ENCODE measurements around the gene WDR82.
A peak's percentile ranks its signal among the peaks of the same experiment; 100 is the strongest.

Gene WDR82

DNA sequence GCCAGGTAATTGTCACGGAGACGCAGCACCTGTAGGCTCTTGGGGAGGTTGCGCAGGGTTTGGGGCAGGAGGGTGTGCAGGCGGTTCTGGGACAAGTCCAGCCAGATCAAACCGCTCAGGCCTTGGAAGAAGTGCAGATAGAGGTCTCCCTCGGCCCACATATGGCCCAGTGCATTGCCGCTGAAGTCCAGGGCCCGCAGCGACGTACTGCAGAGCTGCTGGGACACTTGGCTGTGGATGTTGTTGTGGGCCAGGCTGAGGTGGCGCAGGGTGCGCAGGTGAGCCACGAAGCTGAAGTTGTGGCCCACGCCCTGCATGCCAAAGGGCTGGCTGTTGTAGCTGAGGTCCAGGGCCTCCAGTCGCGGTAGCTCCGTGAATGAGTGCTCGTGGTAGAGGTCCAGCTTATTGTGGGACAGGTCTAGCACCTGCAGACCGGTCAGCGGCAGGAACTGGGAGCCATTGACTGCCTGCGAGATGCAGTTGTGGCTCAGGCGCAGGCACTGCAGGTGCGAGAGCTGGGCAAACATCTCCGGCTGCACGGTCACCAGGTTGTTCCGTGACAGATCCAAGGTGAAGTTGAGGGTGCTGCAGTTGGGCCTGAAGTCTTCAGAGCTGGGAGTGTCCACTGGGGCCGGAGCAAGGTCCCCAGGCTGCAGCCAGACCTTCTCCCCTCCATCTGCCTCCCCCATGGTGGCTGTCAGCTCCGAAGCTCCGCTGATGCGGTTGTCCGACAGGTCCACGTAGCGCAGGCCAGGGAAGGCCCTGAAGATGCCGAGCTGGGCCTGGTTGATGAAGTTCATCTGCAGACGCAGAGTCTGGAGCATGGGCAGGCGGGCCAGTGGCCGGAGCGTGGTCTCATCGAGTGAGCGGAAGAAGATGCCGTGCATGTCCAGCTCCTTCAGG lies 55.9 kb downstream of the WDR82 start:
- DNase-seq (ENCODE audit: low read depth): no peak

DNA sequence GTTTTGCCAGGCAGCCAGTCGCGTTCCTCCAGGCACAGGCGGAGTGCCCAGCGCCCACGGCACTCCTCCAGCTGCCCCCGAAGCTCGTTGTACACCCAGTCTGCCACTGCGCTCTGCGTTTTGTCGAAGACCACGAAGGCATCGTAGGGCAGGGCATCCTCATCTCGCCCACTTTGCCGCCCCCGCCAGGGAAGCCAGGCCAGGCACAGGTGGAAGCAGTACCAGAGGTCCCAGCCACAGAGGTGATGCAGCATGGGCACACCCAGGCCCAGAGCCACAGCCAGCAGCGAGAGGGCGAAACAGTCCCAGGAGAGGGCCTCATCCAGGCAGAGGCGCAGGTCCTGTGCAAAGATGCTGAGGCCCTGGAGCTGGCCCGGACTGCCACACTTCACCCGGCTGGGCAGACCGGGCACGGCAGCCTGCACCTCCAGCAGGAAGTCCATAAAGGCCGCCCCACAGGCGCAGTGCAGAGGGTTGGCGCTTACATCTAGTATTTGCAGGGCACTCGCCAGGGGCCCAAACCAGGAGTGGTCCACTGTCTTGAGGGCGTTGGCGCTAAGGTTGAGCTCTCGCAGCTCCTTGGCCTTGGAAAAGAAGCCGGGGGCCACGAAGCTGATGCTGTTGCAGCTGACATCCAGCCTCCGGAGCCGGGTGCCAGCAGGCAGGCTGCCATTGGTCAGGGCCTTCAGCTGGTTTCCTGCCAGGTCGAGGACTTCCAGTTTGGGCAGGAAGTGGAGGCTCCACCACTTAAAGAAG lies 56.7 kb downstream of the WDR82 start:
- no peak for DNase-seq (ENCODE audit: low read depth)

- no peak for DNase-seq (ENCODE audit: low read depth)
Measured at GRCh38 chr3:52221141-52221562, 57.3 kb downstream of the WDR82 start.

GRCh38 chr3:52220380-52221026 lies 57.9 kb downstream of the WDR82 start:
- DNase-seq (ENCODE audit: low read depth): peak; percentile 88

- DNase-seq (ENCODE audit: low read depth): no peak
Measured at GRCh38 chr3:52218937-52219650, 59.4 kb downstream of the WDR82 start.

DNA sequence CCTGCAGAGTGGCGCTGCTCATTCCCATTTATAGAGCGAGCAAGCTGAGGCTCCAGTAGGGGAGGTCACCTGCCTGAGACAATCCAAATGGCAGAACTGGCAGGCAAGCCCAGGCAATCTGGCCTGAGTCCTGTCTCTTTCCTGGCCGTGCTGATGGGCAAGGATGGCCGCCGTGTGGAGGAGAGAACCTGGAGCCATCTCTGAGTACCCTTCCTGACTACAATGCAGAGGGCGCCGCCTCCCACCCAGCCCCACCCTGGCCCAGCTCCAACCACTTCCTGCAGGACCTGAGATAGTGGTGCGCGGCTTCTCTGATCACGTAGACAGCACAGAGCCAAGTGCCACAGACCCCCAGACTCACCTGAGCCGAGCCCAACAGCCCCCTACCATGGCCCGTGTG lies 60.0 kb downstream of the WDR82 start:
- no peak for DNase-seq (ENCODE audit: low read depth)

GRCh38 chr3:52218026-52218425 lies 60.4 kb downstream of the WDR82 start:
- no peak for DNase-seq (ENCODE audit: low read depth)

GRCh38 chr3:52217409-52217805 lies 61.0 kb downstream of the WDR82 start:
- no peak for DNase-seq (ENCODE audit: low read depth)

- no peak for DNase-seq (ENCODE audit: low read depth)
Measured at GRCh38 chr3:52216585-52217408, 61.7 kb downstream of the WDR82 start.

DNA sequence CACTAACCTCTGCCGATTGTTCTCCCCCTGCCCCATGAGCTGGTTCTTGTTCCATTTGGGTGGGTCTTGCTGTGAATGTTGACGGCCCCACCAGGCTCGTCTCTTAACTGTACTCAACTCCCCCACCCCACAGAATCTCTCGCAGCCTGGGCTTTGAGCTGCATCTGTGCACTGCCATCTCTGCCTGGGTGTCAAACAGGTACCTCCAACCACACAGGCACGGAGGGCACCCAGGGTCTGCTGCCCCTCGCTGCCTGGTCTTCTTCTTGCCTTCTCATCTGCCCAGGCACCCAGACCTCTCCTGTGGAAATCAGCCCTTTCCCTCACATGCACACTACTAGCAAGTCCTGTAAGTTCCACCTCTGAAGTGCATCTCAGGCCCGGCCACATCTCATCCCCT lies 63.1 kb downstream of the WDR82 start:
- DNase-seq (ENCODE audit: low read depth): no peak

GRCh38 chr3:52213901-52214300 lies 64.5 kb downstream of the WDR82 start:
- DNase-seq (ENCODE audit: low read depth): no peak

DNA sequence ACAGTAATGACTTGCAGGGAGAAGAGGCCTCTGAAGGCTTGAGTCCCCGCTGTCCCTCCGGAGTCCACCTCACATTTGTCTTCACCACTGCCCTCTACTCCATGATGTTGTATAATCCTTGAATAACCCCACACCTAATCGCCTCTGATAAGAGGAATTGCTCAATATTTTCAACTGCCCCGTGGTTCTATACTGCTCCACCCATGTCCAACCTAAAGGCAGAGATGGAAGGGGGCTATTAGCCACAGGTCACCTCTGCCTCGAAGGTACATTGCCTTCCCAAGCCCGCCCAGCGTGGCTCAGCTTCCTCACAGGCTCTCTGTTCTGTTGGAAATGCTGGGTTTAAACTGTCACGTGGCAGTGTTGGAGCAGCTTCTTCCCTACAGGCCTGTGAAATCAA lies 65.4 kb downstream of the WDR82 start:
- DNase-seq (ENCODE audit: low read depth): no peak

- no peak for DNase-seq (ENCODE audit: low read depth)
Measured at GRCh38 chr3:52211268-52211891, 67.1 kb downstream of the WDR82 start.

GRCh38 chr3:52210550-52211046 lies 67.9 kb downstream of the WDR82 start:
- no peak for DNase-seq (ENCODE audit: low read depth)

DNA sequence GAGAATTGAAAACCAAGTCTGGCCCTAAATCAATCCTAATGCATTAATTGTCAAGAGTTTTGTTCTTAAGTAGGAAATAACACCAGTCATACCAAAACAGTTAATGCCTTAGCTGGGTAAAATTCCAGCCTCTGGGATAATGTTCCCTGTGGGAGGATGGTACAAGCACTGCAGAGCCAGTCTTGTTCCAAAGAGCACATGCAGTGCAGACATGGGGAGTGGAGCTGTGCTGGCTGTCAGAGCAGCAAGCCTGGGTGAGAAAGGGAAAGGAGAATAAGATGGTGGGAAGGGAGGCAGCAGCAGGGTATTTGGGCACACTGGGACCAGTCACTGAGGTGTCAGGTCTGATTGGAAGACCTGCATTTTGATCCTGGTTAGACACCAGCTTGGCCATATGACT lies 68.4 kb downstream of the WDR82 start:
- no peak for DNase-seq (ENCODE audit: low read depth)

- DNase-seq (ENCODE audit: low read depth): no peak
Measured at GRCh38 chr3:52208556-52208955, 69.9 kb downstream of the WDR82 start.

DNA sequence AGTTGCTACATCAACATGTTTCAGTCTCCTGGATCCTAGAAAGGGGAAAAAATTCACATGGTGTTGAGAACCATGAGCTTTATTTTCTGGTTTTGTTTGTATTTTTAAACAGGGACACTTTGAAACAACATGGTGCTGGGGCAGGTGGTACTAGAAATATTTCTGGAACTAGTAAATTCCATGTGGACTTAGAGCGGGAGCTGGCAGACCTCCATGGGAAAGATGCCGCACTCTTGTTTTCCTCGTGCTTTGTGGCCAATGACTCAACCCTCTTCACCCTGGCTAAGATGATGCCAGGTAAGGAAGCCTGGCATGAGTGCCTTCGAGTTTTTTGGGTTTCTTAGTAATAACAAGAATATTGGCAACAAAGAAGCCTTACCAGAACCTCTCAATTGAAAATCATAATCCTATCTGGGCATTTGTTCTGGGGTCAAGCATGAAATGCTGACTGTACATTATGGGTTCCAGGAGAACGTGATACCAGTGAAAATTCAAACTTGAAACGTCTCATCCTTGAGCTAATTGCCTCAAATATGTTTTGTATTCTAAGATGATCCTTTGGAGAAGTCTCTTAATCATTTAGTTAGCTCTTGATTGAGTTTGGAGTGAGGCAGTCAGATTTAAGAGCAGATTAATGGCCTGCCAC lies 72.6 kb downstream of the WDR82 start:
- DNase-seq (ENCODE audit: low read depth): no peak
